ENCODE measurements around the gene CDK14. TPM values are rescaled to one million over a fixed set of nuclear protein-coding genes. Genes with fewer than 3 reads are reported as not detected.

The CDK14 gene
- total RNA-seq, 1 experiment from 2014 or later = 57.9 TPM

- CTCF ChIA-PET = no interaction called here
- no peaks in the 10 kb centered on the region for H3K27me3 Mint-ChIP-seq (ENCODE audit: low read depth)
- TF ChIP-seq RORB (CRISPR knock-in tag; IDR thresholded peaks at IDR 0.05) = no peak
- TF ChIP-seq OVOL2 (CRISPR knock-in tag; IDR thresholded peaks at IDR 0.05; ENCODE audit: borderline replicate concordance) = no peak
- TF ChIP-seq IRF2 (CRISPR knock-in tag; IDR thresholded peaks at IDR 0.05; ENCODE audit: borderline replicate concordance, low read depth) = no peak
- TF ChIP-seq, protein P1, sequence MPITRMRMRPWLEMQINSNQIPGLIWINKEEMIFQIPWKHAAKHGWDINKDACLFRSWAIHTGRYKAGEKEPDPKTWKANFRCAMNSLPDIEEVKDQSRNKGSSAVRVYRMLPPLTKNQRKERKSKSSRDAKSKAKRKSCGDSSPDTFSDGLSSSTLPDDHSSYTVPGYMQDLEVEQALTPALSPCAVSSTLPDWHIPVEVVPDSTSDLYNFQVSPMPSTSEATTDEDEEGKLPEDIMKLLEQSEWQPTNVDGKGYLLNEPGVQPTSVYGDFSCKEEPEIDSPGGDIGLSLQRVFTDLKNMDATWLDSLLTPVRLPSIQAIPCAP (CRISPR knock-in tag; IDR thresholded peaks at IDR 0.05) = no peak
- no peak for TF ChIP-seq ZNF219 (CRISPR knock-in tag; IDR thresholded peaks at IDR 0.05; ENCODE audit: borderline replicate concordance)
- TF ChIP-seq ATF6 (CRISPR knock-in tag; IDR thresholded peaks at IDR 0.05) = no peak
- TF ChIP-seq TEAD1 (CRISPR knock-in tag; IDR thresholded peaks at IDR 0.05) = no peak
- DNase-seq (ENCODE audit: low spot score) (no peak), ATAC-seq (no peak)
- POLR2A ChIA-PET = no interaction called here
- H3K4me1 Mint-ChIP-seq = no peaks in the 10 kb centered on the region
- H3K4me3 Mint-ChIP-seq = no peak overlapping the region
- no peak overlapping the region for H3K27ac Mint-ChIP-seq
- H3K36me3 Mint-ChIP-seq = peaks cover 4% of the 10 kb centered on the region
- H3K9me3 Mint-ChIP-seq = peaks cover 4% of the 10 kb centered on the region
Observed at GRCh38 chr7:90743626-90744025, 147.5 kb downstream of the CDK14 start.

DNA sequence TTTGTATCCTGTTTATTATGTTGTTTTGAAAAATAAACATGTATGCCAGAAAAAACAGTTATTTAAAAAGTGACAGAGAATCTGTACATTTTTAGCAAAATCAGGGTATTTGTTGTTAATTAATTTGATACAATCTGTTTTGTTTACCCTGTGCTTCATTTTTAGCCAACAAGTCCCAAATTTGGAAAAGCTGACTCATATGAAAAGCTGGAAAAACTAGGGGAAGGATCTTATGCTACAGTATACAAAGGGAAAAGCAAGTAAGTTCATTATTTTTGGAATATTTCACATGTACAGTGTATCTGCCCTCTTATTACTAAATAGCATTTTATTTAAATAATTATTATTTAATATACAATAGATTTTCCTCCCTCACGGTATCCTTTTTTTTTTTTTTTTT, 151.4 kb downstream of the CDK14 start:
- no peaks in the 10 kb centered on the region for H3K27me3 Mint-ChIP-seq (ENCODE audit: low read depth)
- H3K4me3 Mint-ChIP-seq = no peak overlapping the region
- ChIA-PET POLR2A (no interaction called here), CTCF (interaction anchor here (0.6 kb wide), 1 partner anchor 22 kb away, joined by 3 read pairs; no protein-coding TSS in a partner anchor)
- H3K27ac Mint-ChIP-seq = no peak overlapping the region
- ATAC-seq (no peak), DNase-seq (ENCODE audit: low spot score) (no peak)
- peaks cover 4% of the 10 kb centered on the region for H3K9me3 Mint-ChIP-seq
- peaks cover 4% of the 10 kb centered on the region for H3K36me3 Mint-ChIP-seq
- peaks cover 7% of the 10 kb centered on the region for H3K4me1 Mint-ChIP-seq
- TF ChIP-seq PRRX2 (CRISPR knock-in tag; IDR thresholded peaks at IDR 0.05) (no peak), RELA (CRISPR knock-in tag; IDR thresholded peaks at IDR 0.05; ENCODE audit: borderline replicate concordance) (no peak), ZNF532 (CRISPR knock-in tag; IDR thresholded peaks at IDR 0.05; ENCODE audit: borderline replicate concordance) (no peak), SMAD4 (CRISPR knock-in tag; IDR thresholded peaks at IDR 0.05) (no peak), CBFB (CRISPR knock-in tag; IDR thresholded peaks at IDR 0.05; ENCODE audit: low read depth) (no peak), SOX15 (CRISPR knock-in tag; IDR thresholded peaks at IDR 0.05) (no peak), TEAD4 (CRISPR knock-in tag; IDR thresholded peaks at IDR 0.05) (no peak), ERG (CRISPR knock-in tag; IDR thresholded peaks at IDR 0.05) (no peak), NR3C1 (CRISPR knock-in tag; conservative IDR thresholded peaks at IDR 0.05; ENCODE audit: low read depth) (no peak), EMX1 (CRISPR knock-in tag; IDR thresholded peaks at IDR 0.05) (no peak), ZNF416 (CRISPR knock-in tag; IDR thresholded peaks at IDR 0.05) (no peak), ZNF423 (CRISPR knock-in tag; IDR thresholded peaks at IDR 0.05) (no peak), ZNF263 (CRISPR knock-in tag; IDR thresholded peaks at IDR 0.05; ENCODE audit: low read depth) (no peak), NR1H2 (CRISPR knock-in tag; IDR thresholded peaks at IDR 0.05) (no peak)
- TF ChIP-seq, protein P2, sequence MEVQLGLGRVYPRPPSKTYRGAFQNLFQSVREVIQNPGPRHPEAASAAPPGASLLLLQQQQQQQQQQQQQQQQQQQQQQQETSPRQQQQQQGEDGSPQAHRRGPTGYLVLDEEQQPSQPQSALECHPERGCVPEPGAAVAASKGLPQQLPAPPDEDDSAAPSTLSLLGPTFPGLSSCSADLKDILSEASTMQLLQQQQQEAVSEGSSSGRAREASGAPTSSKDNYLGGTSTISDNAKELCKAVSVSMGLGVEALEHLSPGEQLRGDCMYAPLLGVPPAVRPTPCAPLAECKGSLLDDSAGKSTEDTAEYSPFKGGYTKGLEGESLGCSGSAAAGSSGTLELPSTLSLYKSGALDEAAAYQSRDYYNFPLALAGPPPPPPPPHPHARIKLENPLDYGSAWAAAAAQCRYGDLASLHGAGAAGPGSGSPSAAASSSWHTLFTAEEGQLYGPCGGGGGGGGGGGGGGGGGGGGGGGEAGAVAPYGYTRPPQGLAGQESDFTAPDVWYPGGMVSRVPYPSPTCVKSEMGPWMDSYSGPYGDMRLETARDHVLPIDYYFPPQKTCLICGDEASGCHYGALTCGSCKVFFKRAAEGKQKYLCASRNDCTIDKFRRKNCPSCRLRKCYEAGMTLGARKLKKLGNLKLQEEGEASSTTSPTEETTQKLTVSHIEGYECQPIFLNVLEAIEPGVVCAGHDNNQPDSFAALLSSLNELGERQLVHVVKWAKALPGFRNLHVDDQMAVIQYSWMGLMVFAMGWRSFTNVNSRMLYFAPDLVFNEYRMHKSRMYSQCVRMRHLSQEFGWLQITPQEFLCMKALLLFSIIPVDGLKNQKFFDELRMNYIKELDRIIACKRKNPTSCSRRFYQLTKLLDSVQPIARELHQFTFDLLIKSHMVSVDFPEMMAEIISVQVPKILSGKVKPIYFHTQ (CRISPR knock-in tag; IDR thresholded peaks at IDR 0.05) = no peak
- TF ChIP-seq, protein P3, sequence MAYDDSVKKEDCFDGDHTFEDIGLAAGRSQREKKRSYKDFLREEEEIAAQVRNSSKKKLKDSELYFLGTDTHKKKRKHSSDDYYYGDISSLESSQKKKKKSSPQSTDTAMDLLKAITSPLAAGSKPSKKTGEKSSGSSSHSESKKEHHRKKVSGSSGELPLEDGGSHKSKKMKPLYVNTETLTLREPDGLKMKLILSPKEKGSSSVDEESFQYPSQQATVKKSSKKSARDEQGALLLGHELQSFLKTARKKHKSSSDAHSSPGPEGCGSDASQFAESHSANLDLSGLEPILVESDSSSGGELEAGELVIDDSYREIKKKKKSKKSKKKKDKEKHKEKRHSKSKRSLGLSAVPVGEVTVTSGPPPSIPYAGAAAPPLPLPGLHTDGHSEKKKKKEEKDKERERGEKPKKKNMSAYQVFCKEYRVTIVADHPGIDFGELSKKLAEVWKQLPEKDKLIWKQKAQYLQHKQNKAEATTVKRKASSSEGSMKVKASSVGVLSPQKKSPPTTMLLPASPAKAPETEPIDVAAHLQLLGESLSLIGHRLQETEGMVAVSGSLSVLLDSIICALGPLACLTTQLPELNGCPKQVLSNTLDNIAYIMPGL (CRISPR knock-in tag; IDR thresholded peaks at IDR 0.05) = no peak
- TF ChIP-seq, protein P1 (CRISPR knock-in tag; IDR thresholded peaks at IDR 0.05) = no peak
